ENCODE measurements around the gene KLK1.
A peak's percentile ranks its signal among the peaks of the same experiment; 100 is the strongest.

The KLK1 gene

DNA sequence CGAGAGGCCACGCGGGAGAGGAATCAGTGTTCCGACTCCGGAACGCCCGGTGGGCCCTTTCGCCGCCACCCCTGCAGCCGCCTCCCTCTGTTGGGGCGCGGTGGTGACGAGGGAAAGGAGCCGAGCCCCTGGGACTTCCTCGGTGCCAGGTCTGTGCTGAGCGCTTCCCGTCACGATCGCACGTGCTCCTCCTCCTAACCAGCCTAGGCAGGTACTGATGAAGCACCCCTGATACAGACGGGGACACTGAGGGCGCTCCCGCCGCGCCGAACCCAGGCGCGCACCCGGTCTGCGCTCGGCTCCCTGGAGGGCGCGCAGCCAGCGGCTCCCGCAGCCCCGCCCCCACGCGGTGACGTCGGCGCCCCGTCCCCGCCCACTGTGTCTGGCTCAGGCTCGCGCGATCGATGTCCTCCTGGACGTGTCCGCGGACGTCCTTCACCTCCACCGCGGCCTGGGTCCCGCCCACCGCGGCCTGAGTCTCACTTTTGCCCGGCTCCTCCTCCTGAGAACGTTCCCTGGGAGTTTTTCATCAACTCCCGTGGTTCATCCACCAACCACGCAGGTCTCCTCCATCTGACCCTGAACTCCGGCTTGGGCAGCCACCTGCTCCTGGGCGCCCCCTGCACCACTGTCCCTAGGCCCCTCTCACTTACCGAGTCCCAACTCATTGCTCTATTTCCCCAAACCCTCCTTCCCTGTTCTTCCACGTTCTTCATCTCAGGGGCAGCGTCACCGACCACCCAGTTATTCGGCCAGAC is 12.4 kb upstream of the KLK1 start:
- peak; percentile 70 for DNase-seq (ENCODE audit: low spot score)

DNA sequence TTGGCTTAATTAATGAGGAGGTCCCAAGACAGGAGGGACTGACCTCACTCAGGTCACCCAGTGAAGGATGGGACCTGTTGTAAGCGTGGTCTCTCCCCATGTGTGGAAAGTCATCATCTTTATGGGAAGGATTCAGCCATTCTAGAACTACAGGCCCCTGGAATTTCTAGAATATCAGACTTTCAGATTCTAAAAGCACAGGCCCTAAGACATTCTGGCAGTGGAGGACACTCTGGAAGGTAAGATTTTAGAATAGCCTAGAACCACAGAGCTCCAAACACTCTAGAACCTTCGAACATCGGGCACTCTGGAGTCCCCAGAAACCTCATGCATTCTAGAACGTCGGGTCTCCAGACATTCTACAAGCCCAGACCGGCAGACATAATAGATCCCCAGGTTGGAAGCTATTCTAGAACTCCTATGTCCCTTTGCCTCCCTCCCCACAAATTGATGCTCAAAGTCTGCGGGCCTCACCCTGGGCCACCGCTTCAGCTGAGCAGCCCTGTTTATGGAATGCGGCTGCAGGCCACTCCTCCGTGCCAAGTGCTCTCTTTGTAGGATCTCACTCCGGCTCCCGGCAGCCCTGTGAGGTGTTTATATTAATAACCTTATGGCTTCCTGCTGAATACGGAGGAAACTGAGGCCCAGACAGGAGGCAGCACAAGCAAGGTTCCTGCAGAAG is 11.7 kb upstream of the KLK1 start:
- no peak for DNase-seq (ENCODE audit: low spot score)

DNA sequence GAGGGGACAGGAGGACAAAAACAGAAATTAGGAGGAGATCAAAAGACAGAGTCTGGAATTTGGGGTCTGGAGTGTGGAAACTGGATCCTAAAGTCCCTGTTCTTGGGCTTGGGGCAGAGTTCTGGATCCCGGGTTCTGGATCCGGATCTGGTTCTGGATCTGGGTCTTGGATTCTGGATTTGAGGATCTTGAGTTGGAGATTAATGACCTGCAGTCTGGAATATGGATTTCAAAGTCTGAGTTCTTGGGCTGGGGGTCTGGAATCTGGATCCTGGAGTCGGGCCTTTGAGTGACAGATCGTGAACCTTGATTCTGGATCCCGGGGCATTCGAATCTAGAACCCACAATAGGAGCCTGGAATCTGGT is 10.2 kb upstream of the KLK1 start:
- no peak for DNase-seq (ENCODE audit: low spot score)

- DNase-seq (ENCODE audit: low spot score) = no peak
These were observed 9.7 kb upstream of the KLK1 start, which contains the start of gene KLK15 for GRCh38 chr19:50833117-50833801. Gene KLK15 (minus strand): TSS chr19:50833574. CDS start chr19:50831492, 2,082 bp downstream.

DNA sequence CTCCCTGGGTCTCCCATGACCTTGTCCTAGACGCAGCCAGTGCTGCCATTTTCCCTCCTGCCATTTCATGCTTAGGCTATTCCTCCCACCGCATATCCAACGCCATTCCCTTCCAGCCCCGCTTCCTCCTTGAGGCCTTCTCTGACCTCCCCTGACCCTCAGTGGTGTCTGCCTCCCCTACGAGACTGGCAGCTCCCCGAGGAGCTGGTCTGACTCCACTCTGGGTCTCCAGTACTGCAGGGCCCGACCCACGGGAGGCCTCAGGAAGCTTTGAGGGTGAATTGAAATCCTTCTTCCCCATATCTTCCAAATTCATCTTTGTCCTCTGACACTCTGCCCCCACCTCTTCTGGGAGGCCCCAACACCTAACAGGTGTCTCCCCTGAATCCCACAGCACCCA is 9.1 kb upstream of the KLK1 start:
- no peak for DNase-seq (ENCODE audit: low spot score)

GRCh38 chr19:50831026-50831396 is 7.4 kb upstream of the KLK1 start:
- DNase-seq (ENCODE audit: low spot score) = no peak

DNA sequence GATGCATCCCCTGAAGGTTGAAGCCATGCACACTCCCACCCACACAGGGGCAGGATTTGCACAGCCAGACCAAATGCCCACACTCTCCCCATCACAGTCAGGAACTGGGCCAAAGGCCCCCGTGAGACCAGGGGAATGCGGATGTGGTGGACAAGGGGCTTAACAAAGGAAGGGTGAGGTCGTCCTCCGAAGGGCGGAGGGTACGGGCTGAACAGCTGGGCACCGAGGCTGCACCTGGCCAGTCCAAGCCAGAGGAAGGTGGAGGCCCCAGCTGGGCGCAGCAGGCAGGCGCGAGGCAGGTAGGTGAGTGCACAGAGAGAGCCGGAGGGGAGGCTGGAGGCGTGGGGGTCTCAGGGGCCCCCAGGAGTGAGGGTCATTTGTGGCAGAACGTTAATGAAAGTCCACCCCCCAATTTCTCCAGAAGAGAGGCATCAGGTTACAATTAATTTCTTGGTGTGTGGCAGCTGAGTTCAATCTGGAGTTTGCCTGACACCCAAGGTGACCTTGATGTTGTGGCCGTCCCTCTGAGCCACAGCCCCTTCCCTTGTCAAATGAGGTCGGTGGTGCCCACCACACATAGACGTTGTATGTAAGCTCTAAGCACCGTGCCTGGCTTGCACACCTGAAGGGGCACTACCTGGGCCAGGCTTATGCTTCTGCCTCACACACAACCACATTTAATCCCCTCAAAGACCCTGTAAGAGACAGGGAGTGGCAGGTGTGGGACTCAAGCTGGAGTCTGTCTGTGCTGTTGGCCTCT is 6.9 kb upstream of the KLK1 start:
- DNase-seq (ENCODE audit: low spot score) = no peak

GRCh38 chr19:50829801-50830200 is 6.2 kb upstream of the KLK1 start:
- no peak for DNase-seq (ENCODE audit: low spot score)

- DNase-seq (ENCODE audit: low spot score) = no peak
These were observed 3.9 kb upstream of the KLK1 start for GRCh38 chr19:50827476-50827875.

- no peak for DNase-seq (ENCODE audit: low spot score)
These were observed 3.1 kb upstream of the KLK1 start for GRCh38 chr19:50826492-50827240.

DNA sequence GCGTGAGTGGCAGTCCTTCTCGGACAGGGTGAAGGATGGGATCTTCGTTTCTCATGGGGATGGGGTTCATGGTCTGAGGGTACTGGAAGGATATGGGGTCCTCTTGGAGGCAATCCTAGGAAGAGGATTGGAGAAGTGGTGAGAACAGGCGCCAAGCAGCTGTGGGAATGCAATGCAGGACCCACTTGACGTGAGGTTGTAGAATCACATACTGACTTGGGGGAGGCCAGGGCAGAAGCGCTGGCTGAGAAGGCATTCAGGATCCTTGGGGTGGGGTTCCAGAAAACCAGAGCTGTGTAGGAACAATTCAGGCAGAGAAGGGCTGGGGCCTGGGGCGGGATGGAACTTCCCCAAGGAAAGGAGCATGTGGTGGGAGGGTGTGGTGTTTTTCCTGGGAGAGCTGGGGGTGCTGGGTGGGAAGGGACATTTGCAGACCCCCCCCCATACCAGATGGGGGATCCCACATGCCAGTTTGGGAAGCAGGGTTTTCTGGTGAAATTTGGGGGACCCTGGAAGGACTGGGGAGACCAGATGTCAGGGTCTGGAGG is 852 bp downstream of the KLK1 start:
- DNase-seq (ENCODE audit: low spot score) = no peak

GRCh38 chr19:50821622-50822021 is 2.0 kb downstream of the KLK1 start:
- no peak for DNase-seq (ENCODE audit: low spot score)

DNA sequence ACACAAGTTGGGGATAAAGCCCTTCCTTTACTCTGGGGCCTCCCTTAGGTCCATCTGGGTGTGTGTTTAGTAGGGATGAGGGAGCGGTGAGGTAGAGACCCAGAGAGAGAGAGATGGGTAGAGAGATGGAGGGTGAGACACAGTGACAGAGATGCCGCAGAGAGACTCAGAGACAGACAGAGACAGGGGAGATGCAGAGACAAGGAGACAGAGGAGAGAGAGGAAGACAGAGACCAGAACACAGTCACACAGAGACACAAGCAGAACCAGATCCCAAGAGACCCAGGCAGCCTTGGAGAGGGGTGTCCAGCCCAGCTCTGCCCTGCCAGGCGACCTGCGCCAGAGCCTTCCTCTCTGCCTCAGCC is 2.4 kb downstream of the KLK1 start:
- DNase-seq (ENCODE audit: low spot score) = no peak

DNA sequence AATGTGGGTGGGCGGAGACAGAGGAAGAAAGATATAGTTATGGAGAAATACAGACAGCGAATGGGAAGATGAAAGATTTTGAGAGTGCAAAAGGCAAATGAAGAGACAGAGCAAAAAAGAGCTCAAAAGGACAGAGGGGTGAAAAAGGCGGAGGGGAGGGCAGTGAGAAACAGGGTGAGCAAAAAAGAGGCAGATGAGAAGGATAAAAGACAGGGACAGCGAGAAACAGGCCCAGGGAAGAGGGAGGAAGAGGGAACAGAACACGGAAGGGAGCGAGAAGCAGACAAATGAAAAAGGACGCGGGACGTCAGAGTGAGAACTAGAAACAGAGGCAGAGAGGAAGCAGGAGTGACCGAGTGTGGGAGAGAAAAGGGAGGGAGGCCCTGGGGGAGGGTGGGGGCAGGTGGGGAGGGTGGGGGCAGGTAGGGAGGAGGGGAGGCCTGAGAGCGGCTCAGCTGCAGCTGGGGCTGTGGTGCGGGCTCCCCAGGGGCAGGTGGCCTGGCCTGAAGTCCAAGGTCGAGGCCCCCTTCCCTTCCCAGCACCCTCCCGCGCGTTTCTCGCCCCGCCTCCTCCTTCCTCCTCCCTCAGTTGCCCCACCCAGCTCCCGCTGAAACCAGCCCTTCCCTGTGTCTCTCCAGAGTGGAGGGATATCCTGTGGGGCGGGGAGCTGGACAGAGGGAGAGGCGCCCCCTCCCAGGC is 2.9 kb downstream of the KLK1 start:
- no peak for DNase-seq (ENCODE audit: low spot score)

DNA sequence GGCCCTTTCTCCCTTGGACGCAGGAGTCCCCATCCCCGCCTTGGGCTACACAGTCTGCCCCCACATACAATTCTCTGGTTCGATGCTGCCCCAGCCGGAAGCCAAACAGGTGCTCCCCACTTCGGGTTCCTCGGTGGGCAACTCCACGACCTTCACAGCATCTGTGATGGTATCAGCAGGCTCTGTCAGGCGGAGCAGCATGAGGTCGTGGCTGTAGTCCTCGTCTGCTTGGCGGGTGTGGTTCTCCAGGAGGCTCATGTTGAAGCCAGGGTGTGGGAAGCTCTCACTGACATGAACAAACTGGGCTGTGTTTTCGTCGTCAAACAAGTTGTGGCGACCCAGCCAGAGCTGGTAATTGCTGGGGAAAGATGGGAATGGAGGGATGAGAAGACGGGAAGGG is 3.5 kb downstream of the KLK1 start:
- peak; percentile 43 for DNase-seq (ENCODE audit: low spot score)

DNA sequence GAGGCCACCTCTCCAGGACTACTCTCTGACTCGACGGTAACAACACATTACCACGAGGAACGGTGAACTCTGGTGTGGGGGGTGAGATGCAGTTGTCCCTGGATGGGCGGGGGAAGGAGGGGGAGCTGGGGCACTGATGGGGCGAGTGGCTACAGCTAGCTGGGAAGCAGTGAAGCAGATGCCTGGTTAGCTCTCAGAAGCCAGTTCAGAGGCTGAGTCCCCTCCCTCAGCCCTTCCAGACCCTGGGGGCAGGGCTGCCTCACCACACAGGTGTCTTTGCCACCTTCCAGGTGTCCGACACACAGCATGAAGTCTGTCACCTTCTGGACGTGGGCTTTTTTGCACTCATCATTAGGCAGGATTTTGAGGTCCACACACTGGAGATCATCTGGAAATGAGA is 4.0 kb downstream of the KLK1 start:
- no peak for DNase-seq (ENCODE audit: low spot score)

DNA sequence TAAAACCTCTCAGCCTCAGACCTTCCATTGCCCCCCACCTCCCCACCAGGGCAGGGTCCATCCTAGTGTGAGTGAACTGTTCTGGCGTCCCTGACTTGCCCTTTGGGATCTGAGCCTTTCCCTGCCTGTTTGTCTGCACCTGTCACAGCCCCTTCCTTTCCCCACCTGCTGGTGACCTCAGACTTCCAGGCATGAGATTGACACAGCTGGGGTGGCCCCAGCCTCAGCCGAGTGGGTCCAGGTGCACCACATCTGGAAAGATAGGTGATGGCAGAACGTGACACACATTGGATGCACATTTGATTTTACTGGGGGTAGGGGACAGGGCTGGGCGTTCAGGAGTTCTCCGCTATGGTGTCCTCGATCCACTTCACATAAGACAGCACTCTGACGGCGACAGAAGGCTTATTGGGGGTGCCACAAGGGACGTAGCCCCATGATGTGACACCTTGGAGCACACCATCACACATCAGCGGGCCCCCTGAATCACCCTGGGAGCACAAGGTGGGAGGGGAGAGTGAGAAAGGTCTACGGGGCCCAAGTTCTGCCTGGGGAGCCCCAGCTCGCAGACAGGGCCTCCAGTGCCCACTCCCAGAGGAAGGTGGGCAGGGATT is 4.6 kb downstream of the KLK1 start:
- peak; percentile 62 for DNase-seq (ENCODE audit: low spot score)

GRCh38 chr19:50817941-50818858 is 5.4 kb downstream of the KLK1 start:
- DNase-seq (ENCODE audit: low spot score) = peak; percentile 60

GRCh38 chr19:50815439-50815838 is 8.1 kb downstream of the KLK1 start:
- DNase-seq (ENCODE audit: low spot score) = no peak

Measured in NAMALWA (cell line).